Renal cortical epithelial cell (primary cell): ENCODE data around the gene MUC2. TPM values are rescaled to one million over a fixed set of nuclear protein-coding genes. Genes with fewer than 3 reads are reported as not detected.

Experiments used
- DNase-seq: peaks from one replicate; pipeline ENCODE4 v3.0.0-alpha.2; 2011; ENCODE audit warnings: low read depth
- total RNA-seq: library from RNA; depleted of rRNA; stranded (reverse); fragments of >200 nt; gene quantifications from 2 replicates; pipeline ENCODE4 v1.2.3, GENCODE V29; 2014

Gene MUC2
- total RNA-seq, 1 donor from 2014 or later = not detected

DNA sequence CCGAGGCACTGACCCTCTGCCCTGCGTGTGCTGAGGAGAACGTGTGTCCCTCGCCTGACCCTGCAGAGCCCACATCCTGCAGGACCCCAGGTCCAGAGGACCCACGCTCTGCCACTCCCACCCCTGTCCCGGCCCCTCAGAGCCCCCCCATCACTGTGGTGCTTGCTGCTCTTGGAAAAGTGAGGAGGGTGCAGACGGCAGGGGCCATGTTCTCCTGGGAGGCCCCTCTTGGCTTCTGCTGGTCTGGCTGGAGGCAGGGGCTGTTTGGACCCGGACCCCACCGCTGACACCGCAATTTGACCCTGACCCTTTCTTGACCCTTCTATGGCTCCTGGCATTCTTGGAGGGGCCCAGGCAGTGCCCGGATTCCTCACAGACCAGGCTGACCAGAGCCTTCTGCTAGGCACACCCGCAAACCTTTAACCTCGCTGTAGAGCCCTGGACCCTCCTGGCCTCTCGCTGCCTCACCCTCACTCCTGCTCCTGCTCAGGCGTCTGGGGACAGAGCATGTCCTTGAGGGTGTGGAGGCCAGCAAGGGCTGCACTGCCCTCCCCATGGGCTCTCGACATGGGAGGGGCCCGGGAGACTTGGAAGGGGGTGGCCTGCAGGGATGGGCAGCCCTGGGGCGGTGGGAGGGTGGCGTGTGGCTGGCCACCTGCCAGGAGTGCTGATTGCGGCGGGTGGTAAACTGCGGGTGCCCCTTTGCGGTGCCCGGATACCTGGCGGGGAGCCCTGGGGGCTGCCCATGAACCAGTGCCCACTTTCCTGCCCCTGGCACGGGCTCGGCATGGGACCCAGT is 46.1 kb downstream of the MUC2 start:
- no peak for DNase-seq

DNA sequence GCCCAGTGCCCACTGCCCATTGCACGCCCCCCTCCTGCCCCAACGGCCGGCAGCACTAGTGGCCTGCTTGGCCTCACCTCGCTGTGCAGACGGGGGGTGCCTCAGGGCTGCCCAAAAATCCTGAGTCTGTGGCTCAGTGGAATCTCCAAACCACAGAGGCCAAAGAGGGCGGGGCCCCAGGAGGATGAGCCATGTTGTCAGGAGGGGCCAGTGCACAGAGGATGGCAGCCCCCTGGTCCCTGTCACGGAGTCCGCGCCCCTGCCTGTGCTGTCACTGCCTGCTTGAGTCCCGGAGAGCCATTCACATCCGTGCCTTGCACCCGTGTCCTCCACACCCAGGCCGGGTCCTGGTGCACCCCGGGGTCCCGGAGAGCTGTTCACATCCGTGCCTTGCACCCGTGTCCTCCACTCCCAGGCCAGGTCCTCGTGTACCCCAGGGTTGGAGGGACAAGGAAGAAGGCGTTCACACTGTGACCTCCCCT is 46.7 kb downstream of the MUC2 start:
- no peak for DNase-seq

DNA sequence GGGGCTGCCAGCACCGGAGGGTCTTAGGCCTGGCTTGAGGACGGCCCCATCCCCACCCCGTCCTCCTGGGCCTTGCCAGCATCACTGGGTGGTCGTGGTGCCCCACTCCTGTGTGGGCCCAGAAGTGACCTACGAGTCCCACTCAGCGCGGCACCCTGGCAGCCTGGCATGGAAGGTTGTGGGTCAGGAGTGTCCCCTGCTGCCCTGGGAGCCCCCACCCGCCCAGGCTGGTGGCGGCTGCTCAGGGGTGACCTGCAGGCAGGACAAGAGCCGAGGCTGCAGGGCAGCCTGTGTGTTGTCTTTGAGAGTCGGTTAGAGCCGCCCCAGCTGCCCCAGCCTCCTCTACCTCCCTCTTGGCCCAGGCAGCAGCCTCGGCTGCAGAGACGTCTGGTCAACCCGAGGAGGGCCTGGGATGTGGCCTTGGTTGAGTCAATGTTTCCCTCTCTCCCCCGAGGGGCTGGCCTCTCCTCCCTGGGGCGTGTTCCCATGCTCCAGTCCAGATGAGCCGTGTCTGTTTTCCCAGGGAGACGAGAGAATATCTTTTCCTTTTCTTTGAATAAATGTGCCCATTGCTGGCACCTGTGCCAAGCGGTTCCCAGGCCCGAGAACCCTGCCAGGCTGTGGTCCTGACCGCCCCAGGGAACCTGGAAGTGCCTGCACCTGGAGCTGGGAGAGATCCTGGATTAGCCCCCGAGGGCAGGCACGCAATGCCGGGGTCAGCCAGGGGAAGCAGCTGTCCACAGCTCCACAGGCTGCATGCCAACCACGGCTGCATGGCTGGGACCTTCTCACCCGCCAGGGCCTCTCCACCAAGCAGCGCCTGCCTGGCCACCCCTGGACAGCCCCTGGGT is 47.4 kb downstream of the MUC2 start:
- DNase-seq = no peak

DNA sequence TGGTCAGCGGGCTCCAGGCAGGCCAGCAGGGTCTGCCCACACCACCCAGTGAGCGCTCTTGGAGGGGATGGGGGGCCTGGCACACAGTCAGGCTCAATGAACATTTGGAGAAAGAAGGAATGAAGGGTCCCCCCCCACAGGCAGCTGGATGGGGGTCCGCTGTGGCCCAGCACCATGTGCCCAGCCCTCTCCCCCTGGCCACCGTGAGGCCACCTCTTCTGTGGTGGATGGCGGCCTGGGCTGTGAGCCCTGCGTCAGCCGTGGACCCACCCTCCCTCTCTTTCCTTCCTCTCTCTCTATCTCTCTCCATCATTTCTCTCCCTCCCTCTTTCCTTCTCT is 48.0 kb downstream of the MUC2 start:
- DNase-seq = no peak

DNA sequence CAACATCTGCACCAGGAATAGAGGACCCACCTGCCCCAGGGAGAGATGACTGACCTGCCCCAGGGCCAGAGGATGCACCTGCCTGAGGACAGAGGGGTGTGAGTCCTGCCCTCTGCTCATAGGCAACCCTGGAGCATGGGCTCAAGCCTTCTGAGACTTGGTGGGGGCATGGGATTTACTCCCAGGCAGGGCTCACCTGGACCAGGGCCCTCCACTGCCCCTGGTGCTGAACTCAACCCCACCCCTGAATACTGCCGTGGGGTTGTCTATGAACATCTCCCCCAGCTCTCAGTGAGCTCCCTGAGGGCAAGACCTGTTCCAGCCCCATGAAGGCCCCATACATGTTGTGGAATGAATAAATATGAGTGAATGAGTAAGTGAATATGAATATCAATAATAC is 49.3 kb downstream of the MUC2 start:
- no peak for DNase-seq

Other genes with a start within 250 kb of the MUC2 start
- gene CRACR2B, start 247.0 kb upstream of the MUC2 start, total RNA-seq = 3.7 and 6.4 TPM in 2 replicates
- 831 and 921 TPM in 2 replicates for gene CD151, start 241.9 kb upstream of the MUC2 start, total RNA-seq
- 38.0 and 64.1 TPM in 2 replicates for gene POLR2L, start 232.3 kb upstream of the MUC2 start, total RNA-seq
- gene TSPAN4, start 232.0 kb upstream of the MUC2 start, total RNA-seq = 85.4 and 86.2 TPM in 2 replicates
- gene CHID1, start 164.1 kb upstream of the MUC2 start, total RNA-seq = 35.3 and 83.9 TPM in 2 replicates
- gene AP2A2, start 149.0 kb upstream of the MUC2 start, total RNA-seq = 20.1 and 97.3 TPM in 2 replicates
- gene MUC6, start 38.2 kb upstream of the MUC2 start, total RNA-seq = not detected in 2 replicates
- not detected in 2 replicates for gene MUC5AC, start 83.1 kb downstream of the MUC2 start, total RNA-seq
- not detected in 2 replicates for gene MUC5B, start 148.2 kb downstream of the MUC2 start, total RNA-seq
- gene TOLLIP, start 234.8 kb downstream of the MUC2 start, total RNA-seq = 12.7 and 40.7 TPM in 2 replicates